Caco-2 (cell line): Measurements from ENCODE around the gene NOP53. TPM values are rescaled to one million over a fixed set of nuclear protein-coding genes. Genes with fewer than 3 reads are reported as not detected.
"Not testable (repeated sequence)": the region's sequence is repeated elsewhere in the genome, so short reads cannot be mapped to it uniquely, and the experiment has no call there.

Experiments
- BruUV-seq: library from RNA; stranded (reverse); fragments of 400-500 nt; replicated peaks from 2 replicates; lab custom pipeline; 2021; lab: Mats Ljungman, UMichigan
- CTCF ChIA-PET: fragments of 300-600 bp; sonication (Branson Sonifier 250); formaldehyde crosslinking; loops from one replicate; lab custom pipeline; 2022; ENCODE audit warnings: antibody characterized with exemption; lab: Charles Lee
- POLR2A ChIA-PET: fragments of 300-600 bp; sonication (Branson Sonifier 250); formaldehyde crosslinking; loops from one replicate; lab custom pipeline; 2022; ENCODE audit warnings: antibody characterized with exemption; lab: Charles Lee
- DNase-seq, 2 experiments: peaks; one replicate each; pipeline versions ENCODE4 v3.0.0 to v3.0.0-alpha.2; 2020 to 2022
- H3K27me3 ChIP-seq: replicated peaks from 2 replicates; pipeline ENCODE4 v1.6.0; 2011; ENCODE audit warnings: low read length; ENCODE audit not compliant: control insufficient read depth, insufficient read depth
- H3K36me3 ChIP-seq: 2 replicates; pipeline ENCODE4 v1.5.1; 2011; ENCODE audit warnings: low read length; ENCODE audit not compliant: control insufficient read depth, insufficient read depth
- H3K4me1 ChIP-seq: fragments of 250-450 bp; sonication (Bioruptor Pico); 2 replicates; pipeline ENCODE4 v1.5.1; 2020; ENCODE audit warnings: mild to moderate bottlenecking
- H3K4me3 ChIP-seq: 2 replicates; pipeline ENCODE4 v1.5.1; 2011; ENCODE audit warnings: low read depth, mild to moderate bottlenecking, control low read depth, low read length
- H3K9me3 ChIP-seq: fragments of 250-450 bp; sonication (Bioruptor Pico); 2 replicates; pipeline ENCODE4 v1.5.1; 2020; ENCODE audit warnings: mild to moderate bottlenecking, moderate library complexity
- H3K27ac Mint-ChIP-seq: one replicate; pipeline ENCODE4 v1.8.0; 2022; ENCODE audit warnings: mixed read lengths; ENCODE audit not compliant: unreplicated experiment
- H3K27me3 Mint-ChIP-seq: one replicate; pipeline ENCODE4 v1.8.0; 2022; ENCODE audit warnings: mixed read lengths; ENCODE audit not compliant: insufficient read depth, unreplicated experiment
- H3K36me3 Mint-ChIP-seq: one replicate; pipeline ENCODE4 v1.8.0; 2022; ENCODE audit warnings: mild to moderate bottlenecking, mixed read lengths; ENCODE audit not compliant: insufficient read depth, unreplicated experiment
- H3K4me1 Mint-ChIP-seq: one replicate; pipeline ENCODE4 v1.8.0; 2022; ENCODE audit warnings: low read depth, mixed read lengths; ENCODE audit not compliant: unreplicated experiment
- H3K4me3 Mint-ChIP-seq: one replicate; pipeline ENCODE4 v1.8.0; 2022; ENCODE audit warnings: mild to moderate bottlenecking, moderate library complexity, mixed read lengths; ENCODE audit not compliant: unreplicated experiment
- H3K9me3 Mint-ChIP-seq: one replicate; pipeline ENCODE4 v1.8.0; 2022; ENCODE audit warnings: mixed read lengths; ENCODE audit not compliant: unreplicated experiment
- CTCF ChIP-seq, 2 experiments: fragments of 200-600 bp in 1 of 2; IDR thresholded peaks; 1 replicate in 1 of 2; 2 replicates in 1 of 2; pipeline versions ENCODE4 v1.5.1 to v1.8.0; 2011 to 2022; ENCODE audit warnings: antibody characterized with exemption in 1 of 2, control low read depth in 1 of 2, inconsistent platforms in 1 of 2, low read depth in 1 of 2, low read length in 1 of 2, mild to moderate bottlenecking in 1 of 2, moderate library complexity in 1 of 2; ENCODE audit not compliant: insufficient read depth in 1 of 2, severe bottlenecking in 1 of 2, unreplicated experiment in 1 of 2
- intact Hi-C: fragments of 100-400 bp; cut with micrococcal nuclease; formaldehyde crosslinking; loops from one replicate; pipeline ENCODE4 v1.10.0; 2022; ENCODE audit not compliant: unreplicated experiment
- total RNA-seq: library from RNA; stranded (reverse); gene quantifications from 2 replicates; pipeline ENCODE4 v1.2.3, GENCODE V29; 2022

NOP53 gene
- total RNA-seq, 1 experiment from 2014 or later = 347 TPM

DNA sequence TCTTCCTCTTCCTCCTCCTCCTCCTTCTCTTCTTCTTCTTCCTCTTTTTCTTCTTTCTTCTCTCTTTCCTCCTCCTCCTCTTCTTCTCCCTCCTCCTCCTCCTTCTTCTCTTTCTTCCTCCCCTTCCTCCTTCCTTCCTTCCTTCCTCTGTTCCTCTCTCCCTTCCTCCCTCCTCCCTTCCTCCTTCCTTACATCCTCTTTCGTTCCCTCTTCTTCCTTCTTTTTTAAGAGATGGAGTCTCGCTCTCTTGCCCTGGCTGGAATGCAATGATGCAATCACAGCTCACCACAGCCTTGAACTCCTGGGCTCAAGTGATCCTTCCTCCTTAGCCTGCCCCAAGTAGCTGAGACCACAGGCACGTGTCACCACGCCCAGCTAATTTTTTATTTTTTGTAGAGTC lies 18.9 kb upstream of the NOP53 start:
- H3K4me1 Mint-ChIP-seq = peaks cover 26% of the 10 kb centered on the region
- CTCF ChIA-PET = no interaction called here
- H3K4me1 ChIP-seq = peaks cover 16% of the 10 kb centered on the region

DNA sequence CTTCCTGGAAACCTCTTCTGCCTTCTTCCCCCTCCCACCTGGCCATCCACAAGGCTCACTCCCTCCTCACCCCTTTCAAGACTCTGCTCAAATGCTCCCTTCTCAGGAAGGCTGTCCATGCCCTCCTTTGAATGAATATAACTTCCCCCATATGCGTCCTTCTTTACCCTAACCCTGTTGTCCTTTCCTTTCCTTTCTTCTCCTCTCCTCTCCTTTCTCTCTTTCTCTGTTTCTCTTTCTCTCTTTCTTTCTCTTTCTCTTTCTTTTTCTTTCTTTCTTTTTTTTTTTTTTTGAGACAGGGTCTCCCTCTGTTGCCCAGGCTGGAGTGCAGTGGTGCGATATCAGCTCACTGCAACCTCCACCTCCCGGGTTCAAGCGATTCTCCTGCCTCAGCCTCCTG lies 17.1 kb upstream of the NOP53 start:
- Mint-ChIP-seq H3K36me3 (peaks cover 32% of the 10 kb centered on the region), H3K4me3 (peak overlapping the region; percentile 85), H3K4me1 (peaks cover 26% of the 10 kb centered on the region), H3K27ac (peak overlapping the region; percentile 93)
- BruUV-seq, H3K27me3 Mint-ChIP-seq, intact Hi-C loops, CTCF ChIA-PET, DNase-seq, H3K4me3 ChIP-seq, H3K27me3 ChIP-seq, H3K9me3 ChIP-seq, H3K36me3 ChIP-seq, POLR2A ChIA-PET, H3K9me3 Mint-ChIP-seq: not testable (repeated sequence)
- peaks cover 11% of the 10 kb centered on the region for H3K4me1 ChIP-seq

More for the DNA sequence above, 18.9 kb upstream of the NOP53 start:
- Mint-ChIP-seq H3K27me3 (no peaks in the 10 kb centered on the region), H3K4me3 (no peak overlapping the region), H3K9me3 (no peaks in the 10 kb centered on the region), H3K27ac (peak overlapping the region; percentile 19), H3K36me3 (peaks cover 32% of the 10 kb centered on the region)
- Histone ChIP-seq H3K9me3 (no peaks in the 10 kb centered on the region), H3K27me3 (no peaks in the 10 kb centered on the region), H3K36me3 (no peaks in the 10 kb centered on the region), H3K4me3 (no peak overlapping the region)
- DNase-seq = no peak
- intact Hi-C loops = no loop called here
- BruUV-seq = no TSS peak
- no peak for TF ChIP-seq CTCF (IDR thresholded peaks at IDR 0.05; ENCODE audit: insufficient read depth in 1 of 2, low read depth in 1 of 2, low read length in 1 of 2, severe bottlenecking in 1 of 2, unreplicated experiment in 1 of 2)
- POLR2A ChIA-PET = no interaction called here

DNA sequence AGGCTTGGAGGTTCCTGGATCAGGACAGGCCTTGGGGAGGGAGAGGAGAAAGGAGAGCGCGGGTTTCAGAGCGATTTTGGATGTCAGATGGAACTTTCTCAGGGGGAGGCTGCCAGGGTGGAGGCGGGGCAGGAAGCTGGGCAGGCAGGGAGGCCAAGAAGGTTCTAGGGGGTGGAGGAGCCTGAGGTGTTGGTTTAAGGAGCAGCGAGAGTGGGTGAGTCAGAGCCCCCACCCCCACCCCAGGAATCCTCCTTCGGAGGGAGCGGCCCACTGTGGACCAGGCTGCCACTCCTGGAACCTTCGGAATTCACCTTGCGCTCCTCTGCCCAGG lies 15.9 kb upstream of the NOP53 start:
- Histone ChIP-seq H3K27me3 (no peaks in the 10 kb centered on the region), H3K9me3 (no peaks in the 10 kb centered on the region), H3K4me3 (peak overlapping the region; percentile 44), H3K36me3 (no peaks in the 10 kb centered on the region), H3K4me1 (peaks cover 11% of the 10 kb centered on the region)
- Mint-ChIP-seq H3K27me3 (no peaks in the 10 kb centered on the region), H3K4me3 (peak overlapping the region; percentile 85), H3K27ac (peak overlapping the region; percentile 93), H3K4me1 (peaks cover 26% of the 10 kb centered on the region), H3K9me3 (no peaks in the 10 kb centered on the region), H3K36me3 (peaks cover 32% of the 10 kb centered on the region)
- CTCF ChIA-PET = interaction anchor here (0.6 to 1.6 kb wide), 4 partner anchors 17 to 293 kb away, joined by 3 to 11 read pairs (median 4); partner anchors contain the start of gene EHD2
- POLR2A ChIA-PET = interaction anchor here (0.6 kb wide), 2 partner anchors 503 to 661 kb away, joined by 3 to 5 read pairs; no protein-coding TSS in a partner anchor
- TF ChIP-seq CTCF (IDR thresholded peaks at IDR 0.05; ENCODE audit: insufficient read depth in 1 of 2, low read depth in 1 of 2, low read length in 1 of 2, severe bottlenecking in 1 of 2, unreplicated experiment in 1 of 2) = no peak
- intact Hi-C loops = loop anchor here (1.0 kb wide), 1 partner anchor 16 kb away; the partner anchor contains the start of gene NOP53
- DNase-seq = peak; percentile 79 to 90
- BruUV-seq = no TSS peak
